H1 (cell line): ENCODE results near the gene CLDN9.

ENCODE experiments used
- CBX8 ChIP-seq: fragments of 300-800, 300-1000 bp; sonication (generic); IDR thresholded peaks from 2 replicates; pipeline ENCODE4 v1.7.1; 2016; ENCODE audit warnings: low read depth, low read length, borderline replicate concordance
- CHD2 ChIP-seq: IDR thresholded peaks from 2 replicates; pipeline ENCODE4 v1.6.1; 2012; ENCODE audit warnings: low read length, improper control_type of control experiment
- NANOG ChIP-seq: IDR thresholded peaks from 2 replicates; pipeline ENCODE4 v1.6.1; 2011; ENCODE audit warnings: low read length, low read depth, mild to moderate bottlenecking, inconsistent platforms; ENCODE audit not compliant: insufficient read depth, poor library complexity, severe bottlenecking
- NRF1 ChIP-seq: IDR thresholded peaks from 2 replicates; pipeline ENCODE4 v1.6.1; 2011; ENCODE audit warnings: mild to moderate bottlenecking, low read depth, low read length, improper control_type of control experiment
- POLR2A ChIP-seq, 2 experiments: IDR thresholded peaks; 1 replicate in 1 of 2; 2 replicates in 1 of 2; pipeline ENCODE4 v1.6.1; 2011; ENCODE audit warnings: low read depth in 2 of 2, low read length in 2 of 2, mild to moderate bottlenecking in 2 of 2; ENCODE audit errors: control extremely low read depth in 1 of 2
- TAF1 ChIP-seq: IDR thresholded peaks from 2 replicates; pipeline ENCODE4 v1.6.1; 2011; ENCODE audit warnings: mild to moderate bottlenecking, low read depth, low read length
- TF ChIP-seq, protein P1 (sequence below), 3 experiments: IDR thresholded peaks; 1 replicate in 2 of 3; 2 replicates in 1 of 3; pipeline versions ENCODE4 v1.5.1 to v1.6.1; 2011; ENCODE audit warnings: low read length in 3 of 3, mild to moderate bottlenecking in 3 of 3, inconsistent platforms in 2 of 3, low read depth in 1 of 3, moderate library complexity in 1 of 3; ENCODE audit not compliant: insufficient read depth in 1 of 3; ENCODE audit errors: control extremely low read depth in 1 of 3

DNA sequence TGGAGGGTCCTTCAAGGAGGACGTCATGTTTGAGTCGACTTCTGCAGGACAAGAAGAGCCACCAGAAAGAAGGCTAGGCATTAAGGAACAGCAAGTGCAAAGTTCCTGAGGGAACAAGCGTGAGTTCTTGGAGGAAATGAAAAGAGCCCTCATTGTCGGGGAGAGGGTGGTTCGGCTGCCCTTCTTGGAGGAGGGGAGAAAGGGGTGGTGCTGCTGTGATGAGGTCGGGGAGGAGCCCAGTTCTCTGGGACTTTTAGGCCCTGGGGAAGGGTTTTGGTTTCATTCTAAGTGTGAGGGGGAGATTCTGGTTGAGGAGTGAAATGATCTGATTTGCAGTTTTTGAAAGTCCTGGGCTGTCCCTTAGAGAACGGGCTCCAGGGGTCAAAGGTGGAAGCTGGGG, 19.9 kb downstream of the CLDN9 start:
- TF ChIP-seq TAF1 (no peak), CBX8 (no peak), NANOG (no peak), POLR2A (IDR thresholded peaks at IDR 0.05; ENCODE audit: control extremely low read depth in 1 of 2, low read depth in 2 of 2, low read length in 2 of 2) (no peak), CHD2 (no peak), NRF1 (no peak)
- TF ChIP-seq, protein P1, sequence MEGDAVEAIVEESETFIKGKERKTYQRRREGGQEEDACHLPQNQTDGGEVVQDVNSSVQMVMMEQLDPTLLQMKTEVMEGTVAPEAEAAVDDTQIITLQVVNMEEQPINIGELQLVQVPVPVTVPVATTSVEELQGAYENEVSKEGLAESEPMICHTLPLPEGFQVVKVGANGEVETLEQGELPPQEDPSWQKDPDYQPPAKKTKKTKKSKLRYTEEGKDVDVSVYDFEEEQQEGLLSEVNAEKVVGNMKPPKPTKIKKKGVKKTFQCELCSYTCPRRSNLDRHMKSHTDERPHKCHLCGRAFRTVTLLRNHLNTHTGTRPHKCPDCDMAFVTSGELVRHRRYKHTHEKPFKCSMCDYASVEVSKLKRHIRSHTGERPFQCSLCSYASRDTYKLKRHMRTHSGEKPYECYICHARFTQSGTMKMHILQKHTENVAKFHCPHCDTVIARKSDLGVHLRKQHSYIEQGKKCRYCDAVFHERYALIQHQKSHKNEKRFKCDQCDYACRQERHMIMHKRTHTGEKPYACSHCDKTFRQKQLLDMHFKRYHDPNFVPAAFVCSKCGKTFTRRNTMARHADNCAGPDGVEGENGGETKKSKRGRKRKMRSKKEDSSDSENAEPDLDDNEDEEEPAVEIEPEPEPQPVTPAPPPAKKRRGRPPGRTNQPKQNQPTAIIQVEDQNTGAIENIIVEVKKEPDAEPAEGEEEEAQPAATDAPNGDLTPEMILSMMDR (IDR thresholded peaks at IDR 0.05; ENCODE audit: control extremely low read depth in 1 of 3, insufficient read depth in 1 of 3, low read depth in 1 of 3, low read length in 3 of 3): no peak
